Stimulated activated CD8-positive, alpha-beta memory T cell treated with anti-CD3 and anti-CD28 coated beads, Interleukin-12 subunit alpha, Interleukin-12 subunit beta, amount 100 ng/mL, for 1 hour (primary cell): Measurements from ENCODE around the gene LDLRAP1.
"Not testable (repeated sequence)": the region's sequence is repeated elsewhere in the genome, so short reads cannot be mapped to it uniquely, and the experiment has no call there.

Experiments
- DNase-seq: peaks from one replicate; pipeline ENCODE4 v3.0.0-alpha.2; 2020; ENCODE audit warnings: low read depth

LDLRAP1 gene

GRCh38 chr1:25577134-25577920, 33.9 kb downstream of the LDLRAP1 start:
- DNase-seq: no peak

- DNase-seq: no peak
Measured at GRCh38 chr1:25579292-25580252, 36.2 kb downstream of the LDLRAP1 start.

- DNase-seq: no peak
Measured at GRCh38 chr1:25580927-25581326, 37.5 kb downstream of the LDLRAP1 start.

GRCh38 chr1:25581764-25582163, 38.4 kb downstream of the LDLRAP1 start:
- DNase-seq: no peak

- no peak for DNase-seq
Measured at GRCh38 chr1:25583519-25584370, 40.3 kb downstream of the LDLRAP1 start.

GRCh38 chr1:25586181-25586588, 42.8 kb downstream of the LDLRAP1 start:
- no peak for DNase-seq

- no peak for DNase-seq
Measured at GRCh38 chr1:25587290-25587689, 43.9 kb downstream of the LDLRAP1 start.

GRCh38 chr1:25588224-25588623, 44.8 kb downstream of the LDLRAP1 start:
- not testable (repeated sequence) for DNase-seq

- DNase-seq: not testable (repeated sequence)
Measured at GRCh38 chr1:25588786-25589185, 45.4 kb downstream of the LDLRAP1 start.

GRCh38 chr1:25590096-25590824, 46.9 kb downstream of the LDLRAP1 start:
- no peak for DNase-seq

GRCh38 chr1:25593861-25594260, 50.5 kb downstream of the LDLRAP1 start:
- no peak for DNase-seq

- DNase-seq: no peak
Measured at GRCh38 chr1:25594971-25595370, 51.6 kb downstream of the LDLRAP1 start.

GRCh38 chr1:25596641-25597040, 53.2 kb downstream of the LDLRAP1 start:
- DNase-seq: not testable (repeated sequence)

GRCh38 chr1:25598879-25599278, 55.5 kb downstream of the LDLRAP1 start:
- DNase-seq: no peak

- no peak for DNase-seq
Measured at GRCh38 chr1:25599969-25600610, 56.7 kb downstream of the LDLRAP1 start.

- not testable (repeated sequence) for DNase-seq
Measured at GRCh38 chr1:25600971-25601699, 57.7 kb downstream of the LDLRAP1 start.

- DNase-seq: not testable (repeated sequence)
Measured at GRCh38 chr1:25603779-25604538, 60.6 kb downstream of the LDLRAP1 start.

- no peak for DNase-seq
Measured at GRCh38 chr1:25607123-25607522, 63.7 kb downstream of the LDLRAP1 start.

- DNase-seq: peak; percentile 83
Measured at GRCh38 chr1:25608488-25609178, 65.2 kb downstream of the LDLRAP1 start.
